HG02885 (cell line): ENCODE data around the gene PCLO.
A peak's percentile ranks its signal among the peaks of the same experiment; 100 is the strongest.

ENCODE experiments used
- ATAC-seq: cut with Tn5 transposase; IDR thresholded peaks from one replicate; pipeline ENCODE4 v1.9.1; 2021; ENCODE audit warnings: mild to moderate bottlenecking; ENCODE audit not compliant: unreplicated experiment, poor library complexity

PCLO gene

DNA sequence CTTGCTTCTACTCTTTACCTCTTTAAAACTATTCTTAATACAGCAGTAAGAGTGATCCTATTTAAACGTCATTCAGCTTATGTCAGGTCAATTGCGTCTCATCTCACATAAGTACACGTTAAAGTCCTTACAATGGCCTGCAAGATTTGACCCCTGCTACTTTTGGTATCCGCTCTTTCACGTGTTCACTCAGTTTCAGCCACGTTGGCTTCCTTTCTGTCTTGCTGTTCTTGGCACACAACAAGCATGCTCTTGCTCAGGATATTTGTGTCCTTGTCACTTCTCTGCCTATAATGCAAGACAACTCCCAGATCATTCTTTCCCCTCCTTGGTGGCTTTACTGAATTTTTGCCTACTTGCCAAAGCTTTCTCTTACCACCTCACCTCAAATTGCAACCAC is 296.8 kb downstream of the PCLO start:
- no peak for ATAC-seq

DNA sequence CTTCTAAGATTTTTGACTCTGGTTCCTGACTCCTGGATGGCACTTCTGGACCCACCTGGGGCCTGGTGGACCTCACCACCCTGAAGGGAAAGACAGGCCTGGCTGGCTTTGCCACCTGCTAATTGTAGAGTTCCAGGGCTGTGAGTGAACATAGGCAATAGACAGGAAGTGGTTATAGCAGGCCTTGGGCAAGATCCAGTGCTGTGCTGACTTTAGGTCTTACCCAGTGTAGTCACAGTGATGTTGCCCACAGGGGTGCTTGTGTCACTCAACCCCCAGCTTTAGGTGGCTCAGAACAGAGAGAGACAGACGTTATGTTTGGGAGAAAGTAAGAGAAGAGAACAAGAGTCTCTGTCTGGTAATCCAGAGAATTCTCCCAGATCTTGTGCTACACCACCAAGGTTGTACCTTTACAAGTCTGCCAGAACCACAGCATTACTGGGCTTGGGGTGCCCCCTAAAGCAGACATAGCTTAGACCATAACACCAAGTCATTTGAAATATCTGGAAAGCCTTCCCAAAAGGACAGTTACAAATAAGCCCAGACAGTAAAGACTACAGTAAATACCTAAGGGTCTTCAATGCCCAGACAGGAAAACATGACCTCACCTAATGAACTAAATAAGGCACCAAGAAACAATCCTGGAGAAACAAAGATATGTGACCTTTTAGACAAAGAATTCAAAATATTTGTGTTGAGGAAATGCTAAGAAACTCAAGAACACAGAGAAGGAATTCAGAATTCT is 303.4 kb downstream of the PCLO start:
- ATAC-seq = no peak

DNA sequence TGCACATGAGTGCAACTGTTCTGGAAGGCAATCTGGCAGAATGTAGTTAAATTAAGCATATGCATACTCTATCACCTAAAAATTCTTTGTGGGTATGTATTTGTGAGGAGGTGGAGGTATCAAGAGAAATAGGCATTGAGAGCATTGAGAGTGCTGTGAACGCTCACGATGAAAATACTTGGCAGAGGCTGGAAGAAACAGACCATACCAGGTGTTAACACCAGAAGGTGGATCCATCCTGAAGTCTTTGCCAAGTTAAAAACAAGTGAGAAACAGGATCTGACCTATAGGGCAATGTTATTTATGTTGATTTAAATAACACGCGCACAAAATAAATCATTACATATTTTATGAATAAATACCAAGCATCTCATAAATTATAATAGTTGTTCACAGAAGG is 311.6 kb downstream of the PCLO start:
- no peak for ATAC-seq

DNA sequence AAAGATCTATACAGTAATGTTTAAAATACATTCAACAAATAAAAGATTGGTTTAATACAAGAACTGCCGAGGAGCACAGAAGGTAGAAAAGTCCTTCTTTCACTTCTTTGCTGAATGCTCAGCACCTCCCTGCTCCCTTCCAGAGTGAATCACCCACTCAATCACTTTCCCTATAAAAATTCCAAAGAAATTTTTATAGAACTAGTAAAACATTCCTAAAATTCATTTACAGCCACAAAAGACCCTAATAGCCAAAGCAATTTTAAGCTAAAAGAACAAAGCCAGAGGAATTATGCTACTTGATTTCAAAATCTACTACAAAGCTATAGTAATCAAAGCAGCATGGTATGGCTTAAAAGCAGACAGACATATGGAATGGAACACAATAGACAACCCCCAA is 320.9 kb downstream of the PCLO start:
- ATAC-seq = no peak

DNA sequence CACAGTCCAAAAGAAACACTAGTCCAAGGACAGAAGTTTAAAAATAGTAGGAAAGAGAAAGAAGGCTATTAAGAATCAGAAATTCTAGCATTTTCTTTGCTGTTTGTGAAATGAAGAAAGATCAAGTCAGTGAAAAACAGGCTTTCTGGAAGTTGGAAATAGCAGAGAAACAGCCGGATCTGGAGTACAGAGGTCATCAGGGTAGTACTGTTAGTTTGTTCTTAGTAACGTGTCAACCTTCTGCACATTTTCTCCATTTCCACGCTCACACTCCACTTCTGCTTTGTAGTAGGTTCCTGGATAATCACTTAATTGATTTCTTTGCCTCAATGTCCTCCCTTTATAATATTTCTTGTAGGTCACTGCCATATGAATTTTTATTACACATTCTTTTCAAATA is 322.6 kb downstream of the PCLO start:
- ATAC-seq = no peak

DNA sequence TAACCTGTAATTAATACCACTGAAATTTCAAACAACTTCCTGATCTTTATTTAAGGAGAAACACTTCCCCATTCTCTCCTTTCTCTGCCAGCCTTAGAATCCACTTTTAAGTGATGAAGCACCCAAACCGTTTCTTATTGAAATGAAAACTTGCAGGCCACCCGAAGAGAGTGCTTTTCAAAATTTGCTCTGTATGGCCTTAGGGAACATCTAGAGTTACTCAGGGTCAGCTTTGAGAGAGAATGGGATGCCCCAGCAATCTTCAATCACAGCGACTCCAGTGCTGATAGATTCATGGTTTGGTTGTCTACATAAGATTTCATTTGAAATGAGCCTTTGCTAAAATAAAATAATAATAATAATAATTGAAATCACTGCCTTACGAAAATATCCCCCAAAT is 323.1 kb downstream of the PCLO start:
- no peak for ATAC-seq

DNA sequence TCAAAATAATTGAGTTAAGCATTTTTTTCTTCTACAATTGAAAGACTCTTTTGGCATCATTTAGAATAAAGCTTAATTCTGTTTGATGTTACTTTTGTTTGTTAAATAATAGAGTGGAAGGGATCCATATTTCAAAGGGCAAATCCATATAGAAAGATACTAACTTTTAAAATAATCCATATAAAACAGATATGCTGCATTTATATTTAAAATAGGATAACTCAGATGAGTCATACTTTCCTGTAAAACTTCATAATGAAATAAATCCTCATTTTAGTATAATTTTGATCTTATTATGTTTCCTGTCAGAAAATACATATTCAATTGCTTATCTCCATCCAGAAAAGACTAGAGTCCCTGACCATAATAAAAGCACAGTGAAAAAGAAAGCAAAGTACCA is 323.6 kb downstream of the PCLO start:
- no peak for ATAC-seq

DNA sequence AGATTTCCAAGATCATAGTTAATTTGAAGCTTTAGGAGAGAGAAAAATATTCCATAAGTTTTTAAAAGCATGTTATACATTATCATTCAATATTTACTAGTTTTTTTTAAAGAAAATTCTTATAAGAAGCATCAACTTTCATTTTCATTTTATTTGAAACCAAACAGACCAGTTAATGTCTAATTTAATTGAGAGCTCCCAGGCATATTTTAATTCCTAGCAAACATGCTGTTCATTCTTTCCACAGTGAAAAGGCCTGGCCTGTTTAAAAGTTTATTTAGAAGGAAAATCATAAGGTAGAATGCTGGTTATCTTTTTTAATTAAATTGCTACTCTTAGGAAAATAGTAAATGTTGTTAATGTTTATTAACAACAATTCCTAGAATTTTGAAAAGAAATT is 324.4 kb downstream of the PCLO start:
- ATAC-seq = no peak

DNA sequence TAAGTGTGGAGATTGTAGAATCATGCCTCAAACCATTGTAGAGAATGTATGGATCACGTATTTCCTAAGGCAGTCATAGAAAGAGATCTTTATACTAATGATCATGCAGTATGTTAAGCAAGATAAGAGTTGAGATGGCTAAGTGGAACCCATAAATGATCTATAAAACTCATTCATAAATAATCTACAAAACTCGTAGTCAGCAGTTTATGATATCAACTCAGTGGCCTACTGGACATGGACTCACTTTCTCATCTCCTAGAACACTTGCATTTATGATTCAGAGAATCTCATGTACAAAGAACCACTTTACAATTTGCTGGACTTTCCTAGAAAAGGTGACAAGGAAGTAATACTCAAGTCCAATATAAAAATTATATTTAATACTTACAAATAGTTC is 339.6 kb downstream of the PCLO start:
- no peak for ATAC-seq

DNA sequence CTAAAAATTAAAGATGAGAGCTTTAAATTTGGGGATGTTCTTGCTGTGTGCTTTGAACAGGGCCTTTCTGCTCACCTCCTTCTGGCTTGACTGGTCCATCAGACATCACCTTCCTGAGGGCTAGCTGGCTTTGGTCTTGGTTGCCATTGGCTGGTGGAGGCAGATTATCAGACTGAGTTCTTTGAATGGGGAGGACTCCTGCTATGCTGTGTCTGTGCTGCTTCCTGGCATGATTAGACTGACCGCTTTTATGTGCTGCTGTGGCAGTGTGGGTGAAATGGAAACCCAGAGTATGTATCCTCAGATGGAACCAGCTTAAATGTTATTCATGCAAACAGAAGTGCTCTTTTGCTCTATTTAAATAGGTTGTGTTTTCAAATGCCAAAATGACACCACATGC is 341.6 kb downstream of the PCLO start:
- no peak for ATAC-seq

DNA sequence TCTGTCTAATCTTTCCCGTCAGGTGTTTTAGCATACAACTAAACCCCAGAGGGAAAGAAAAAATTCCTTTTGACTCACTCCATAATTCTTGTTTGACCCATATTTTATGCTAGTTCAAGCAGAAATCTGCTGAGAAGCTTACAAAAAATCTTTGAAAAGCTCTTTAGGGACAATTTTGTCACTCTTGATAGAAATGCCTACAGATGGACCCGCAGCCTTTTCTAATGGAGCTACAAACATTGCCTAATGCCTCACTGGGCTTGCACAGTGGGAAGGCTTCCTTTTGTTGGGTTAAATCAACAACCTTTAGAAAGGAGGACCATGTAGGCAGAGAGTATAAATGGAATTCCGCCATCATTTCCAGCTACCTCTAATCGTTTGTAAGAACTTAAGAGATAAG is 344.5 kb downstream of the PCLO start:
- ATAC-seq = no peak

DNA sequence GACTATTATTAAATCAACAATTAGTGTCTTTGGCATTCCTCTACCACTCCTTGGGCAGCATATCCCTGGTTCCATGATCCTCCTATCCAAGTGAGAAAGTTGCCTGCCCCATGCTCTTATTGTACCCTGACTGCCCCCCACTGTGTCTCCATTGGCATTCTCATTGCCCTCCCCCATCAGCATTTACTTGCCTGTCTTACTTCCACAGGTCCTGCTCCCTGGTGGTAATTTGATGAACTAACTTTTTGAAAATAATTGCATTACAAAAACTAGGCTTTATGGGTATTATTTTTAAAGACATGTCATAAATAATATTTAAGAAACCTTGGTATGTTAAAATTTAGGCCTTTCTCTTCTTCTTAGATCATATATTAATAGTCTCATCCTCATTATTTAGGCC is 346.4 kb downstream of the PCLO start:
- no peak for ATAC-seq

DNA sequence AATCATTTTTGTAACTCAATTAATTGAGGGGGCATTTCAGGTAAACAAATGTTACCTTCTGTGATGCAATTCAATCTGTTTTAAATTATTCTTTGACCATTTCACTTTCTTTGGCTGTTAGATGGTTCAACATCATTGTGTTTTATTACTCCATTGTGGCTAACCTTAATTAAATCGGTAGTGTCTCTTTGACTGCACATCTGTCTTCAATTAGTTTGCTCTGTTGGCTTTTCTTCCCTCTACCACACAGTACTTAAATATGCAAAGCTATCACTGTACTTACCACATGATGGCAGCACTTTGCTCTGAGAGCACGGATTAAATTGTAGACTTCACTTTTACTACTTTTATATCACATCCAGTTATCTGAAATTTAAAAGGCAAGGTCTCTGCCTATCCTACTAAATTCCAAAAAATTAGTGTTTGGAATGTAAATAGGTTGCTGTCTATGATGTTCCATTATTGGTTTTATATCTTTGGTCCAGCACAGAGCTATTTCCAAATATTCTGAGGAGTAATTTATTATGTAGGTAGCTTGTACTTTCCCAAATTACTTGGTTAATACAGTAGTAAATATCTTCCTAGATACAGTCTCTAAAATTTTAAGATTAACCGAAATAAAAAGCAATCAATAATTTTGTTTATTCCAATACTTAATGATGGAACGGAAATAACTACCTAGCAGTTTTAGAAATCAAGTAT is 352.0 kb downstream of the PCLO start:
- peak; percentile 94 for ATAC-seq

DNA sequence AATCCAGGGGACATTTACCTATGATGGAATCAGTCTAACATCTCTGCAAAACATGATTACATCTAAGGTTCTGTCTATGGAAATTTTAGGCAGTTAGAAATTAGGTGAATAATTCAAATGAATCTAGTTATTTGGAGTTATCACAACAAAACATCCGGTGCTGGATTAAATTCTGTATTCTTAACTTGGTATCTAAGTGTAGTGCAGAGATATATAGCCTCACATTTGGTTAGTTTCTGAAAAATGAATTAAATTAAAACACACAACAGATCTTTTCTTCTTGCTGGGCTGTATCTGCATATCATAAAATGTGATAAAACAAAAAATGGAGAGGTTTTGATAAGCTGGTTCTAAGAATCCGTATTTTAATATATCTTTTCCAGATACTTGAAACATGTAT is 354.1 kb downstream of the PCLO start:
- no peak for ATAC-seq

DNA sequence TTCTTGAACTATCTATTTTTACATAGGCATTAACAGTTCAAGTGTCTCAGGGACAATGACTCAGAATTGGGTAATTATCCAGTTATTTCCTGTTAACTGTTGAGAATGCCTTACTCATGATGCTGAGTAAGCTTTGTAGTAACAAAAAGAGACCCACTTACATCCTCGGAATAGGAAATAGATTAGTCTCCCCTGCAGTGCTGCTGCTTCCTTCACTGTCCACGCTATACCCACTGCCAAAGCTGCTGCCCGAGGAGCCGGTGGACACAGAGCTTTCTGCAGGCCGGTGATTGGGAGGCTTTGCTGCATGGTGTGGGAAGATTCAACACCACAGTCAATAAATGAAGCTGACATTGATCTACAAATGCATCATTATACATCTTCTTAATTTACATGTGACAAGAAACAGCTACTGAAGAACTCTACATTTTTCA is 357.1 kb downstream of the PCLO start:
- ATAC-seq = no peak

DNA sequence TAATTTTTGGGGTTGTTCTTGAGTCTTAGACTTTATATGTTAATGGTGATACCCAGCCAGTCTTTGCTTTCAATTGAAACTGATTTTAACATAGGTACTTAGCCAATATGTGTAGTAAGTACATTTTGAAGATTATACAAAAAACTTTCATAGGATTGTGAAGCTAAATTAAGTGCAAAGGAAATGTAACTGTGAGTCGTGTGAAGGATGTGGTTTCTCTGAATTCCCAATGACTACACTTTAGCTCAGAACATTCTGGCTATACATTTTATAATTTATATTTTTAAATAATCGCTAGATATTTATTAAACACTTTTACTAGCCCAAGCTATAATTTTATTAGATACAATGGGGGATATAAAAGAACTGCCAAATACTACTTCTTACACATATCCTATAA is 359.3 kb downstream of the PCLO start:
- ATAC-seq = no peak

DNA sequence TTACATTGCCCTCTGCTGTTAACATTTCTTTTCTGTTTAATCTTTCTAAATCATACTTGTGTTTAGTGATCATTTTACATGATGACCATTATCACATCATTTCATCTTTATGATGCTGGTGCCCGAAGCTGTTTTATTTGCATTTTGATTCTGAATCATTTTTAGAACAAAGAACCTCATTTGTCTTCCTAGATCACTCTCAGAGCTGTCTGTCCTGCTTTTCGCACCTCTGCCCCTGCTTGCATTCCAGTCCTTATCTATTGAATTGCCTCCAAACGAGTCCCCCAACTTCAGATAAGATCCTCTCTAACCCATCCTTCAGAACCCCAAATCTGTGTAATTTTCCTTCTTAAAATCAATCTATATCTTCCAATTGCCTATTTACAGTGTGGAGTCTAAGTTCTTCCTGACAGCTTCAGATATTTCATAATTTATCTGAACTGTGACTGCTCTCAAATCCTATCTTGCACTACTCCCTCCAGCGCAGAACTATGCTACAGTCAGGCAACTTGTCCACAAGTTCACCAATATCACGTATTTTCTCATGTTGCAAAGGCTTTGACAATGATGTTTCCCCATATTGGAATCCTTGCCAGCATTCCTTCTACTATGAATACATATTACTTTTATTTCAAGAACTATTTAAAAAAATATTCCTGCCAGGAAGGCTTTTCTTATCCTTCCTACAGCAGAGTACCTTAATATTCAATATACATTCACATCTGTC is 372.6 kb downstream of the PCLO start:
- ATAC-seq = no peak

DNA sequence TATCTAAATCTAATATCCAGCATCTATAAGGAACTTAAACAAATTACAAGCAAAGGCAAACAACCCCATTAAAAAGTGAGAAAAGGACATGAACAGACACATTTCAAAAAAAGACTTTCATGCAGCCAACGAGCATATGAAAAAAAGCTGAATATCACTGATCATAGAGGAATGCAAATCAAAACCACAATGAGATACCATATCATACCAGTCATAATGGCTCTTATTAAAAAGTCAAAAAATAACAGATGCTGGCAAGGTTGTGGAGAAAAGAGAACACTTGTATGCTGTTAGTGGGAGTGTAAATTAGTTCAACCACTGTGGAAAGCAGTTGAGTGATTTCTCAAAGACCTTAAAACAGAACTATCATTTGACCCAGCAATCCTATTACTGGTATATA is 384.7 kb downstream of the PCLO start:
- no peak for ATAC-seq

DNA sequence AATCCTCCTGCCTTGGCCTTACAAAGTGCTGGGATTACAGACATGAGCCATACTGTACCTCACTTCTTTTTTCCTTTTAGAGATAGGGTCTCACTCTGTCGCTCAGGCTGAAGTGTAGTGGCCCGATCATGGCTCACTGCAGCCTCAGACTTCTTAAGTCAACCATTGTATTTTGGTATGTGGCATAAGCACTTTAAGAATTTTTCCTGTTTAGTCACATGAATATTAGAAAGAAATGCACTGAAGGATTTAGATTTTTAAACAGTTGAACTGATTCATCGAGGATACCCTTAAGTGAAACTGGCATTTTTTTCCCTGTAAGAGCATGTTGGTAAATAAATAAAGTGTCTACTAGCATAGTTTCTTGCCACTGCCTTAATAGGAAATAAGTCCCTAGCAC is 399.8 kb downstream of the PCLO start:
- no peak for ATAC-seq

DNA sequence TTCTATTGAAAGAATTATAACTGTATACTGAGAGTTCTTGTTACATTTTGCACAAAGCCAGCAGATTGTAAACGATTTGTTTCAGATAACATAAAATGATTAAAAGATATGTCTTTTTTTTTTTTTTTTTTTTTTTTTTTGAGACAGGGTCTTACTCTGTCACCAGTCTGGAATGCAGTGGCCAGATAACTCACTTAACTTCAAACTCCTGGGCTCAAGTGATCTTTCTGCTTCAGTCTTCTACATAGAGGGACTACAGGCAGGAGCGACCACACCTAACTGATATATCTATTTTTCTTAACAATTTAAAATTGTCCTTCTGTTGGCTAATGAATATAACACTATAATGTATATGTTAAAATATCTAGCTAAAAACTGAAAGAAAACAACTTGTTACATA is 401.9 kb downstream of the PCLO start:
- no peak for ATAC-seq

DNA sequence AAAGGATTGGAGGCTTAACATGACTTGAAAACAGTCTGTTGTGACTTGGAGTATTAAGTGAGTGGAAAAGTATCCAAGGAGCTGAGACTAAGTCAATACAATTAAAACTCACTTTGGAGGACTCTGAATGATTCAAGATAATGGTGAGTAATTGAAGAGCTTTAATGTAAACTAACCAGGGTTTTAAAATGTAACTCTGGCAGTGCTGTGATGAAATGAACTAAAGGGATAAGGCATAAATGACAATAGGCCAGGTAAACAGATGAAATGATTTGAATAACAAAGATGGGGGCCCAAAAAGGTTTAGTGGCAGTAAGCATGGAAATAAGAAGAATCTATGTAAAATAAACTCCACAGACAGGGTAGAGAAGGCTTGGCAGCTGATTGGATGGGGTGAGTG is 402.6 kb downstream of the PCLO start:
- ATAC-seq = no peak
